ENCODE results near the gene ZSCAN31.
"Not testable (repeated sequence)": the region's sequence is repeated elsewhere in the genome, so short reads cannot be mapped to it uniquely, and the experiment has no call there.

Gene ZSCAN31

DNA sequence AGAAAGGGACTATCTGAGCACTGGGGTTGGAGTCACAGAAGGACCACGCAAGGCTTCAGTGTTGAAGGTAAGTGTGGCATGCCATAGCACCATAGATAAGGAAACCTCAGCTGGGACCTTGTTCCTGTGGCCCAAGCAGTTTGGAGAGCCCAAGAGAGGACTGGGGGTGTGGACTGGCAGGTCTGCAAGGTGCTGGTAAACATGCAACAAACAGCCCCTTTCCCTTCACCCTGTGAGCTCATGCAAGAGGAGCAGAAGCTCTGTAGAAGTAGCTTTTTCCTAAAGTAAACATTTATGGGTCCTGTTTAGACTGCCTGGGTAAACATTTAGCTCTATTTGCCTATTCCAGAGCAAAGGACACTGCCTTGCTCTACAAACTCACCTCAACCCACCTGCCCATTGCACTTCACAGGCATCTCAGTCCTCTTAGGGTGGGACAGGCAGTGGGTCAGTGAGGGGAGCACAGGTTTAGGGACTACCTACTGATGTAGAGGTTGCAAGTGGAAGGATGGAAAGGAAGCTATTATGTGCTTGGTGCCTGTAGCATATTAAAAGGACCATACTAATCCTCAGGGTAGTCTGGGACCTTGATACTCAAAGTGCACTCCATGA is 12.0 kb downstream of the ZSCAN31 start:
- no peak for DNase-seq (ENCODE audit: low spot score)

GRCh38 chr6:28322661-28323060 is 13.3 kb downstream of the ZSCAN31 start:
- DNase-seq (ENCODE audit: low spot score) = no peak

- DNase-seq (ENCODE audit: low spot score) = not testable (repeated sequence)
These were observed 18.1 kb downstream of the ZSCAN31 start for GRCh38 chr6:28317866-28318265.

- no peak for DNase-seq (ENCODE audit: low spot score)
These were observed 20.3 kb downstream of the ZSCAN31 start for GRCh38 chr6:28315628-28316027.

GRCh38 chr6:28312939-28313338 is 23.0 kb downstream of the ZSCAN31 start:
- DNase-seq (ENCODE audit: low spot score) = no peak

DNA sequence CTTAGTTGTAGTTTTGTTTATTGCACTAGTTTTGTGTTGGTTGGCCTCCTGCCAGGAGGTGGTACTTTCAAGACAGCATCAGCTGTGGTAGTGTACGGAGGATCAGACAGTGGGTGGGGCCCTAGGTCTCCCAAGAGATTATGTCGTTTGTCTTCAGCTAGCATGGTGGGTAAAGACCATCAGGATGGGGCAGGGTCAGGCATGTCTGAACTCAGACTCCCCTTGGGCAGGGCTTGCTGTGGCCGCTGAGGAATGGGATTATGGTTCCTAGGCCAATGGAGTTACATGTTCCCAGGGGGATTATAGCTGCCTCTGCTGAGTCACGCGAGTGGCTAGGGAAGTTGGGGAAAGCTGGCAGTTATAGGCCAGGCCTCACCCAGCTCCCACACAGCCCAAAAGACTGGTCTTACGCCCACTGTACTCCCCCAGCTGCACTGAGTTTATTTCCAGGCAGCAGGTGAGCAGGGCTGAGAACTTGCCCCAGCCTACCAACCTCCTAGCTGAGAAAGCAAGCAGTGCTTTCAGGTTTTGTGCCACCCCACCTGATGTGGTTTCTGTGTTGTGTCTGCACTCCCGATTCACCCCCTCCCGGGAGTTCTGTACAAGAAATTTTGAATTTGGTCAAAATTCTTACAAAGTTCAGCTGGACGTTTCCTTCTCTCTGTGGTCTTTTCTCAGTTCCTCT is 24.7 kb downstream of the ZSCAN31 start:
- DNase-seq (ENCODE audit: low spot score) = no peak

GRCh38 chr6:28306363-28306762 is 29.6 kb downstream of the ZSCAN31 start:
- not testable (repeated sequence) for DNase-seq (ENCODE audit: low spot score)

GRCh38 chr6:28303570-28303969 is 32.4 kb downstream of the ZSCAN31 start:
- DNase-seq (ENCODE audit: low spot score) = no peak

- DNase-seq (ENCODE audit: low spot score) = no peak
These were observed 39.4 kb downstream of the ZSCAN31 start for GRCh38 chr6:28296520-28297060.

DNA sequence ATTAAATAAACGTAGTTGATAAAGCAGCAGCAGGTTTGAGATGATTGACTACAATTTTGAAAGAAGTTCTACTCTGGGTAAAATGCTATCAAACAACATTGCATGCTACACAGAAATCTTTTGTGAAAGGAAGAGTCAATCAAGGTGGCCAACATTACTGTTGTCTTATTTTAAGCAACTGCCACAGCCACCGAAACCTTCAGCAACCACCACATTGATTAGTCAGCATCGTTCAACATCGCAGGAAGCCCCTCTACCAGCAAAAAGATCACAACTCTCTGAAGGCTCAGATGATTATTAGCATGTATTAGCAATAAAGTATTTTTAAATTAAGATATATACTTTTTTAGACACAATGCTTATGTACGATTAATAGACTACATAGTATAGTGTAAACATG is 40.6 kb downstream of the ZSCAN31 start:
- no peak for DNase-seq (ENCODE audit: low spot score)

- no peak for DNase-seq (ENCODE audit: low spot score)
These were observed 44.4 kb downstream of the ZSCAN31 start for GRCh38 chr6:28291573-28291972.

DNA sequence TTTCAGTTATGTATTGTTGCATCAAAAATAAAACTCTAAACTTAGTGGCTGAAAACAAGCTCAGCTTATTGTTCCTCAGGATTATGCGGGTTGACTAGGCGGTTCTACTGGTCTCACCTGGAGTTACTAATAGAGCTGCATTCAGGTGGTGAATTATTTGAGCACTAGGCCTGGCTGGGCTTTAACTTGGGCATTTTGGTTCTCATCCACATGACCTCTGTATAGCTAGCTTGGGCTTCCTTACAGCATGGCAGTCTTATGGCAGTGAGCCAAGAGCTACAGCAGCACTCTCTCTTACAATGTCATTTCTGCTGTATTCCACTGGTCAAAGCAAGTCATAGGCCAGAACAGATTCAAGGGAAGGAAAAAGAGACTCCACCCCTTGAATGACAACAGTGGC is 53.0 kb downstream of the ZSCAN31 start:
- DNase-seq (ENCODE audit: low spot score) = no peak

DNA sequence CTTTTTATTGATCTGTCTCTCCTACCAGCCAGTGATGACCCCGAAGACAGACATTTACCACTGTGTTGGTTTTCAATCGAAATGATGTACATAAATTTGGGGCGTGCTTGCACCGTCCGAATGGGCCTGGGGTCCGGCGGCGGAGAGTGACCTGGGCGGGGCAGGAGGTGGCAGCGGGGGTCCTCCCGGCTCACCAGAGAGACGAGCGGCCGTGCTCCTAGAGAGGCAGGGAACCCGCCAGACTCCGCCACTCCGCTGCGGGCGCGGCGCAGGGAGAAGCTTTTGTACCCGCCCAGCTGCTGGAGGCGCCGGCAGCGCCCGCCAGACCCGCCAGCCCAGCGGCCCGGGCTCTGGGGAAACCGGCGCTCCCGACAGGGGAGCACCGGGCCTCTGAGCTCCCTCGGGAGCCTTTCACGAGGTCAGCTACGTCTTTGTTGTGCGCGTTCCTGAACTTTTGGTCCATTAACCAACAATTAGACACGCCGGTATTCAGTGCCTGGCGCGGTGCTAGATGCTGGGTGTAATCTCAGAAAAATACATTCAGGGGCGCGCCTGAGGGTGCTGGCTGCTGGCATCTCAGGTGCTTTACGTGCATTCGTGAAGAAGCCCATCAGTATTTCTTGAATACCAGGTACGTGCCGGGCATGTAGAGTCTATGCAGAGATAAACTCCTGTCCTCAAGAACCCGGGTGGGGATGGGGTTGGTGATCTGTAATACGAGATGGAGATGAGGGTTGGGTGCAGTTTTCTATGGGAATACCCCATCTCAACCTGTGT is 54.5 kb downstream of the ZSCAN31 start, which contains the start of gene PGBD1:
PGBD1 (plus strand) TSS at position 285 of the 777 bp plus-strand sequence. CDS start 2,242 bp downstream, outside the sequence.
- DNase-seq (ENCODE audit: low spot score) = peak; percentile 85

DNA sequence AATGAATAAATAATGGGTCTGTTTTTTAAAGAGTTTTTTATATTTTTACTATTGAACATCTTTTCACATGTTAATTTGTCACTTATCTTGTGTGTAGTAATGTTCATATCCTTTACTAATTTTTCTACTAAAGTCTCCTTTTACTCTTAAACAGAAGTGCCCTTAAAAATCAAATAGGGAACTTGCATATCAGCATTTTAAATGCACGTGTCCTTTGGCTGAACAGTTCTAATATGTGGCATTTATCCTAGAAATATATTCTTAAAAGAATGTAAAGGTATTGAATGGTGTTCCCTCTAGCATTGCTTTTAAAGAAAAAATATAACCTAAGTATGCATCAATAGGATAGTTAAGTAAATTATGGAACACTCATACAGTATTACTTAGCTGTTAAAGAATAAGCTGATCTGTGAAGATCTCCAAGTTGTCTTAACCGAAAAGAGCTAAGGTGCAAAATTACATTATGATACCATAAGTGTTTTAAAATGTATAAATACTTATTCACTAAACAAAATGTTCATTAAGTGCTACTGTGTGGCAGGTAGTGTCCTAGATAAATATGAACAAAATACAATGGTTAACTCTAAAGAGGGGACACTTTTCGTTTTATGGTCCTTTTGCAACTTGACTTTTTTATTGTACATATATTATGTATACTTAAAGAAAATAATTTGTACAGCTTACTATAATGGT is 55.2 kb downstream of the ZSCAN31 start:
- DNase-seq (ENCODE audit: low spot score) = no peak

GRCh38 chr6:28277746-28278145 is 58.2 kb downstream of the ZSCAN31 start:
- no peak for DNase-seq (ENCODE audit: low spot score)

DNA sequence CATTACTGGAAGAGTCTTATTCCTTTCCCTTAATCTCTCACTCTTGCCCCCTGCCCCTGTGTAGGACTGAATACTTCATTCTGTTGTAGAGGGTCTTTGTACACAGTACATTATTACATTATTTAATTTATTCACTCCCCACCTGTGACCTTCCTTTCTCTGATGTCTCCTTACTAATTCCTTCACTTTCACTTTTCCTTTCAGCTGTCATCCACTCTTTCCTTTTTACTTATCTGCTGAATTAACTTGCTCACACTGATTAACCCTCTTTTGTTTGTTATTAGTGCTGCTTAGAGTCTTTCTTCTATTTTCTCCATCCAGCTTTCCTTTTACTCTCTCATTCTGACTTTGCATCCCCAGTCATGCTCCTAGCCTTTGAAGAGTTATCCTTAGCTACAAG is 61.1 kb downstream of the ZSCAN31 start:
- DNase-seq (ENCODE audit: low spot score) = no peak

Small RNAs within 50 kb of the gene (small RNA-seq; reads per million reads assigned to genes)
- 0 reads per million in 2 experiments for gene AL021997.1
- gene AL021997.2 = 0 reads per million in 2 experiments
